Measurements from ENCODE around the gene PLAGL1.

PLAGL1 gene

DNA sequence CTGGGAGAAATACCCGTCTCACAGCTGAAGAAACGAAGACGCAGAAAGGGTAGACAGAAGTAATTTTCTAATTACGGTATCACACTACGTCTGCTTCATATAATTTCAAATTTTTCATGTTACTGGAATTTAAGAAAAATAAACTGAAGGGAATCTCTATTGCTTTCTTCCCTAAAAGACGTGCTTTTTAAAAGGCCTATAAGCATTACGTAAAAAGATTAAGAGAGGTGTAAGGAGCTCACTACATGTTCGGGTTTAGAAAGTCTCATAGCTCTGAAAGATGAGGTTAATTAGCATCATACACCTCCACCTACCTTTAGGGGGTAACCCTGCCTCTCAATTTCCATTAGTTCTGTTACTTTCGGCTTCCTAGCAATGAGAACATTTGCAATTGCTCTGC is 787 bp upstream of the PLAGL1 start:
- no peak for DNase-seq

DNA sequence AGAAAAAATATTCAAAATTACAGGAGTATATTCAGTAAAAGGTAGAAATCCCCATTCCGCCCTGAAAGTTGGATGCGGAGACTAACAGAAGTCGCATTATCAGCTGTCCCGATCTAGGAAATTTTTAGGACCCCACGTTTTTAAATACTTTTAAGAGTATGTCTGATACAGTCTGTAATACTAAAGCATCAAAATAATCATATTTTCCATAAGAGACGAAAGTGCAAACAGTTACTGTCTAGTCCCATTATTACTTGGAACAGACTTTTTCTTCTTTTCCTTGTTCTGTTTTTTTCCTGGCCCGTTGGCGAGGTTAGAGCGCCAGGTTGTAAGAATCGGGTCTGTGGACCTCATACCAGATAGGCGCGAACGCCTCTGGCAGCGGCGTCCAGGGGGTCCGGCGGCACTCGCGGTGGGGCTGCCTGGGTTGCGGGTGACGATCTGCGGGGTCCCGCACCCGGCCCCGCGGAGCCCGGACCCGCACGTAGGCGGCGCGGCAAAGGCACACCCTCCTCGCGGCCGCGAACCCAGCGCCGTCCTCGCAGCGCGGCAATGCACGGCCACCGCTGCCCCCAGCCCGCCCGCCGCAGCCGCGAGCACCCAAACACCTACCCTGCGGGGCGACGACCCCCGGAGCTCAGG is 460 bp downstream of the PLAGL1 start:
- no peak for DNase-seq

DNA sequence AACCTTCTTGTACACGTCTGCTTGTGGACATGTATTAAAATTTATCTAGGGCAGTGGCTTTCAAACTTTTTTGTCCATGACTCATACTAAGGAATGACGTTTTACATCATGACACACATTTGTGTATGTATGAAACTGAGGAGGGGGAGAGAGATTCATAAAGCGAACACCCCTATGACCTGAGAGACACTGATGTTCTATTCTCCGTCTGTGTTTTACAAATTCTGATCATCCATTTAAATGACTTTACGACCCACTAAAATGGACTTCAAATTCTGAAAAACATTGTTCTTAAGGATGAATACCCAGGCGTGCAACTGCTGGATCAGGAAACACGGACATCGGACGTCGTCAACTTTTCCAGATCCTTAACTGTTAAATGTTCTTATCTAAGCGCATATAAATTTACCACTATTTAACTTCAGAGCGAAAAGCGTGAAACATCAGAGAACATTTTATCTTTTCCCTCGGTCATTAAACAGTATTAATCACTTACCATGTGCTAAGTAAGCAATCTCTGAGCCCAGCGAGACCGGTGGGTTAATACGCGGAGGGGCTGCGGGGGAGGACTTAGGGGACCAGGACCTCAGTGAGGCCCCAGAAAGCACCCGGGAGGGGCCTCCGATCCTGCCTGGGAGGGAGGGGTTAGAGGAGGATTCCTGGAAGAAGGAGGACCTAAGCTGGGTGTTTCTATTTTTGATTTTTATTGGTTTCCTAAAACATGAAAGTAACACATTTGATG is 1.2 kb downstream of the PLAGL1 start:
- DNase-seq = no peak

DNA sequence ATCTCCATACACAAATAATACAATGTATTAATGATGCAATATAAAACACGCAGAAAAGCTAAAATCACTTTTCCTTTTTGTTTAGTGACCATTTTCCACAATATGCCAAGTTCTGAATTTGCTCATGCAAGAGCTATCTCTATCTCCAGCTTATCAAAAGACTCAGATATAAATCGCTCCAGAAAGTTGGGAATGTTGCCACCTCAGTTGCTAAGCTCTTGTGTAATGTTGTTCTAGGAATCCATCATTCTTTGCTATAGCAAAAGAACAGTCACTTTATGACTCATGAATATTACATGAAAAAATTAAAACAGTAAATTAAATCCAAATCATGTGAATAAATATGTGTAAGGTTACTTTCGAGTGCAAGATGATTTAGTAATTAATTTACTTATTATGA is 8.7 kb downstream of the PLAGL1 start:
- DNase-seq = no peak

GRCh38 chr6:143998686-143999085 is 9.4 kb downstream of the PLAGL1 start:
- no peak for DNase-seq

DNA sequence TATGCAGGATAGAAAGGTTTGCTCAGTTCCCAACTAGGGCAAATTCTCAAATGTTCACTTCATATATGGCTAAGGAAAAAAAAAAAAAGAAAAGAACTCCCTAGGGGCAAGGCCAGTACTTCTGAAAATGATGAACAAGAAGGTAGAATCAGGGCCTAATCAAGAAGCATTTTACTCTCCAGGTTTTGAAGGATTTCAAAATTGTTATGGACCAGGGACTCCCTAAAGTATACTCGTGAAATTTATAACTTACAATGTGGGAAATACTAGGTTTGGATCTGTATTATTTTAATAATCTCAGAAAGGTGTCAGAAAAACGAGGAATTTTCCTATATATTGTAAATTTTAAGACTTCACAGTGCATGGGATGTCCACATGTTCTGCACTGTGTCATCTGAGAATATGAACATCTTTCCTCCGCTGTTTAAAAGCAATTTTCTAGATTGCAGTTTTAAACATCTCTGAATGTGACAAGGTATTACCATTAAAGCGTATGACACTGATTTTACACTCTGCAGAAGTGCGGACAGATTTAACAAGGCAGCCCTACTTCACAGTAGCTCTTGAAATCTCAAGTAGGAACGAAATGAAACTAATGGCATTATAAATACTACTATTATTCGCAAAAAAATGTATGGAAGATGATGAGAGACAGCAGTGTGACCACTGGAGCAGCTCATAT is 14.0 kb downstream of the PLAGL1 start:
- DNase-seq = no peak

GRCh38 chr6:143992285-143992684 is 15.8 kb downstream of the PLAGL1 start:
- DNase-seq = no peak

DNA sequence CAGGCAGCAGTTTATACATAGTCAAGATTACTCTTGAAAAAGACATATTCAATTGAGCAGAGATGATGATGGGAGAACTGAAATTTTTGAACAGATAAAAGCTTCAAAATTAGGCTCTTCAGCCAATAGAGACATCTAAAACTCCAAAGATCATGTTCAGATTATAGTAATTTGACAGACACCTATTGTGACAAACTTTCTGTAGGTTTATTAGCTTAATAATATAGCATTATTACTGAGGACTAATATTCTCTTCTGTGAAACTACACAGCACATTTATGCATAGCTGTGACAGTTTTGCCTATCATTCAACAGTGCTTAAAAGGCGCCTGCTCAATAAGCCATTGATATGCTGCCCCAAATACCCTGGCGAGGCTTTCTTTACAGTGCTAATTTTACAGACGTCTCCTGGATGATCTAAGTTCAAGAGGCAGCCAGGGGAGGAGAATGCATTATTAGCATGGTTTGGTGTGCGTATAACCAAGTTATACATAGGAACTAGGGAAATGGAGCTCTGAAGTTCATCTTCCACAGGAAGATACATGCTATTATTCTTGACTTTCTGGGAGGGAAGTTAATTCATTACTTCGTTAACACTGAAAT is 21.5 kb downstream of the PLAGL1 start:
- DNase-seq = no peak

DNA sequence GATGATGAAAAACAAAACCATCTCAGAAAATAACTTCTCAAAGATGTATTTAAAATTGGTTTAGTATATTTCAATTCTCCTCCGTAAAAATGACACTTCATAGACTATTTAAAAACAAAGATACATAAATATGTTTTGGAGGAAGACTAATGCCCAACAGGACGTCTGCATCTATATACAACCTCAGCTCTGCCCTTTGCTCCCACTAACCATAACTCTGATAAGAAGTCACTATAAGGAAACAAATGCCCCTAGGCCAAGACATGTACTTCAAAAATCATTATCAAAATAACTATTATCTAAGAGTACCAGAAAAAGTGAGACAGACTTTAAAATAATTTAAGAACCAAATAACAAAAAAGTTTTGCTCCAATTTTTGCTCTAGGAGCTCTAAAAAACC is 23.4 kb downstream of the PLAGL1 start:
- no peak for DNase-seq

DNA sequence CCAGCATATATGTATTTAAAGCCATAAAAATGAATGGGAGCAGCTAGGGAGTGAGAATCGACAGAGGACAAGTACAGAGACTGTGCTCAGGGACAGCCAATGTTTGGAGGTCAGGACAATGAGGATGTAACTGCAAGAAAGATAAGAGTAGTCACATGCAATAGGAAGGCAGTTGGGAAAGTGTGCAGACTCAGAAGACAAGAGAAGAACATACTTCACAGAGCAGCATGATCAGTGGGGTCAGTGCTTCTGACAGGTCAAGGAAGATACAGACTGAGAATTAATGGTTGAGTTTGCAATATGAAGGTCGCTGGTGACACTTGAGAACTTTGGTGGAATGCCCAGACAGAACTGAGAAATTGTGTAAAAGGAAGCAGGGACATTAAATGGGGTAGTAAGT is 25.1 kb downstream of the PLAGL1 start:
- no peak for DNase-seq

GRCh38 chr6:143980921-143981320 is 27.1 kb downstream of the PLAGL1 start:
- DNase-seq = no peak

GRCh38 chr6:143976806-143977349 is 31.2 kb downstream of the PLAGL1 start:
- DNase-seq = no peak

- DNase-seq = no peak
Observed at GRCh38 chr6:143974089-143974488, 34.0 kb downstream of the PLAGL1 start.

DNA sequence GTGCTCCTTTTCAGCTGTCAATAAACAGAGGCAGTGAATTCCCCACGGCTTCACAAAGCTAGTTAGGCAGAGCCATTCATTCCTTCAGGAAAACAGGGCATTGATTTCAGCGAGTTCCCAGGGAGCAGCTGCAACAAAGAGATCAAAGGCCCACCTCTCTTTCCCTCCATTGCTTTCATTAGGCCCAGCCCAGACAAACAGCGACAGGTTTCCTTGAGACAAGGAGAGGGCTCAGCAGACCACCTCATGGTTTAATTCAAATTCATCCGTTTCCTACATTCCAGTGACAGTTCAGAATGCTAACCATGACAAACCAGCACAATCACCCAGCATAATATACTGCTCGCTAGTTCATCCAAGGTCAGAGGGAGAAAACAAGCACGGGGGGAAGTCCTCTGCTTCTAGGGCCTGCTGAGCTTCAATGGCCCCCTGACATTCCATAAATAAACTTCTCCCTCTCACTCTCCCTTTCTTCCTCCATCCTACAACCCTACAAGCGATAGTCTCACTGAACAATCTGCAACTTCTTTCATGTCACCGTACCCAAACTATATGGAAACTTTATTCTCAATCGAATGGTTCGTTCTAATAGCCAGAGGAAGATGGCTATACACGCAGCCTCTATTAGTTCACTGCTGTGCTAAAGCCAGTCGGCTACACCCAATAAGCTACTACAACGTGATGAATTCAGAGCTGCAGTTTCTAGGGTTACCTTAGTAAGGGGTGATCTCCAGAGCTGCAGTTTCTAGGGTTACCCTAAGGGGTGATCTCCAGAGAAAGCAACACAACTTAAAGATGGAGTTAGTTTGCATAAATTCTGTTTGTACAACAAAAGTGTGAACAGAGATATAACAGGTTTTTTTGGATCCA is 34.7 kb downstream of the PLAGL1 start:
- DNase-seq = no peak

- no peak for DNase-seq
Observed at GRCh38 chr6:143971482-143972205, 36.4 kb downstream of the PLAGL1 start.

DNA sequence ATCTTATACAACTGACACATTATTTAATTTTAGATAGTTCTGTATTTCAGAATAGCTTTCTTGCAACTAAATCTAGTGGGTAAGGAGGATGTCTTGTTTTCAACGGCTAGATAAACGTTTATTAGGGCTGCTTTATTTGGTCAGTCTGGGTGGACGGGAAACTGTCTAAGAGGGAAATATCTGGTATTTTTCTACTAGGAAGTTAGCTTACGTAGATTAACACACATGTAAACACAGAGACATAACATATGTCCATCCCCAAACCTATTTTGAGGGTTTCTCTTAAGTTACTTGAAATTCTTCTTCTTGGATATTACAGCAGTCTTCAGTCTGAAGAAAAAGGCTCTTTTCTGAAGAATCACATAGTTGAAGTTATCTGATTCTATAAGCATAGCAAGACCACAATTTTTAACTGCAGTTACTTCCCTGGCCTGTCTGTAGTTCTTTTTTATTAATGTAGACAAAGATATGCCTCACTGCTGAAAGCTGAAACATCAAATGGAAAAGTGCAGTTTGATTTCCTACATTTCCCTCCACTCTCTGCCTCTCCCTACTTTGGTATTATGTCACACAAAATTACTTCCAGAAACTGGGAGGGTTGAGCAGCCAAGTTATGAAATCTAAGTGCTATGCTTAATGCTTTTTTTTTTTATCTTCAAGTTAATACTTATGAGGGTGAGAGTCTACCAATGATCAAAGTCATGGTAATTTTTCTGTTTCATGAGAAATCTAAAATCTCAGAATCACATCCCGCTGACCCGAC is 37.4 kb downstream of the PLAGL1 start:
- no peak for DNase-seq

DNA sequence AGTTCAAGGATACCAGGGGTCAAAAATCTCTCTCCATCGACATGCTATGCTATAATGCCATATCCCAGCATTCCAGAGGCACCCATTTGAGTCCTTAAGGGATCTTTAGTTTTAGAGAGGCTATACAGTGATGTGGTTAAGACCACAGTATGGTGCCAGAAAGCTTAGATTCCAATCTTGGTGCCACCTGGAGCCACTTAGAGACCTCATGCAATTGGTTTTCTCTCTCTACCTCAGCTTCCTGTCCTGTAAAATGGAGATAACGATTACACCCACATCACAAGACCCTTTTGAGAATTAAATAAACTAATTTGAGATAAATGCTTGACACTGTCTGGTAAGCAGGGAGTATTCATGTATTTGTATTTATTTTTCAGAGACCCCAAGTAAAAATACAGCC is 39.0 kb downstream of the PLAGL1 start:
- DNase-seq = no peak

GRCh38 chr6:143967706-143968376 is 40.2 kb downstream of the PLAGL1 start:
- DNase-seq = no peak

- DNase-seq = no peak
Observed at GRCh38 chr6:143966312-143966711, 41.7 kb downstream of the PLAGL1 start.

DNA sequence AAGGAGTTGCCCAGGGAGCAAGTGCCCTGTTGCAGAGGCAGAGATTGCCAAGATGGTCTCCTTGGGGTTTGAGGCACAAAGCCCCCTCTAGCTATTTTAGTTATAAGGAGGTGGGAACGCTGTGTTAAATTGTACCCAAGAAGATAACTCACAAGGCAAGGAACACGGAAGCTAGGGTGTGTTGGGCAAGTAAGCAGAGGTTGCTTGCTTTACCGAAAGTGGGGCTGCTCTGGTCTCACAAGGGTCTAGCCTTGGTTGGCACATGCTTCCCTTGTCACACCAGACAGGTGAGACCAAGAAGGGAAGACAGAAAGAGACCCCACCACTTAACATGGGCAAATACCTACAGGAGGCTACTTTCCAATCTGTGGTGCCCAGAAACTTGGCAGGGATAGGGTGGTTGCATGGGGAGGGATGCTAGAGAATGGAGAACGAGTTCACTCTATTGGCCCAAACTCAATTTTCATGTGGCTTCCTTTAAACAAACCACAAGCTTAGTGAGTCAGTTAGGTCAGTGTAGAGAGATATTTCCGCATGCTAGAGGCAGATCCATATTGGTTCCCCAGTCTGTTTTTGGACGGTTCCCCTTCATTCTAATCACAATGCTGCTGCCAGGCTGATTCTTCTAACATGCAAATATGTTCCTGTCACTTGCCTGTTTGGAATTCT is 42.4 kb downstream of the PLAGL1 start:
- peak; percentile 48 for DNase-seq

Data from GDM1 (cell line).